Measurements from ENCODE around the gene NUDT1. TPM values are rescaled to one million over a fixed set of nuclear protein-coding genes. Genes with fewer than 3 reads are reported as not detected.

Gene NUDT1
- total RNA-seq, 1 donor from 2014 or later: 32.2 TPM

- no peak for DNase-seq (ENCODE audit: extremely low spot score, unreplicated experiment)
- TF ChIP-seq CTCF (conservative IDR thresholded peaks at IDR 0.05): no peak
- peaks cover 3% of the 10 kb centered on the region for H3K36me3 Mint-ChIP-seq
- H3K4me1 Mint-ChIP-seq (ENCODE audit: unreplicated experiment): no peaks in the 10 kb centered on the region
- no peaks in the 10 kb centered on the region for H3K9me3 Mint-ChIP-seq
- no peaks in the 10 kb centered on the region for H3K27me3 Mint-ChIP-seq
- no peak overlapping the region for H3K4me3 Mint-ChIP-seq
- no peak overlapping the region for H3K27ac Mint-ChIP-seq
These were observed 47.1 kb downstream of the NUDT1 start for GRCh38 chr7:2289111-2289586.

DNA sequence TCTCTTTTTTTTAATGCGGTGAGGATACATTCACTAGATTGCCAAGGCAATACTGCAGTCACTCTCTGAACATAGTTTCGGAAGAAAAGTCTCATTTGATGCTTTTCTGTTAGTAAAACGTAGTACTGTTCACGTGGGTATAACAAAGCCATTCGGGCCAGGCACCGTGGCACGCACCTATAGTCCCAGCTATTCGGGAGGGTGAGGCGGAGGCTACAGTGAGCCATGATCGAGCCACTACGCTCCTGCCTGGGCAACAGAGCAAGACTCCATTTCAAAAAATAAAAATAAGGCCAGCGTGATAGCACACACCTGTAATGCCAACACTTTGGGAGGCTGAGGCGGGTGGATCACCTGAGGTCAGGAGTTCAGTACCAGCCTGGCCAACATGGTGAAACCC lies 47.6 kb downstream of the NUDT1 start:
- no peak overlapping the region for H3K4me3 Mint-ChIP-seq
- TF ChIP-seq CTCF (conservative IDR thresholded peaks at IDR 0.05): no peak
- H3K4me1 Mint-ChIP-seq (ENCODE audit: unreplicated experiment): no peaks in the 10 kb centered on the region
- DNase-seq (ENCODE audit: extremely low spot score, unreplicated experiment): no peak
- H3K27me3 Mint-ChIP-seq: no peaks in the 10 kb centered on the region
- H3K9me3 Mint-ChIP-seq: no peaks in the 10 kb centered on the region
- peaks cover 3% of the 10 kb centered on the region for H3K36me3 Mint-ChIP-seq
- no peak overlapping the region for H3K27ac Mint-ChIP-seq

- H3K36me3 Mint-ChIP-seq: peaks cover 3% of the 10 kb centered on the region
- H3K4me3 Mint-ChIP-seq: no peak overlapping the region
- TF ChIP-seq CTCF (conservative IDR thresholded peaks at IDR 0.05): no peak
- H3K9me3 Mint-ChIP-seq: no peaks in the 10 kb centered on the region
- no peak for DNase-seq (ENCODE audit: extremely low spot score, unreplicated experiment)
- no peak overlapping the region for H3K27ac Mint-ChIP-seq
- peaks cover 2% of the 10 kb centered on the region for H3K27me3 Mint-ChIP-seq
- H3K4me1 Mint-ChIP-seq (ENCODE audit: unreplicated experiment): peaks cover 4% of the 10 kb centered on the region
These were observed 48.9 kb downstream of the NUDT1 start for GRCh38 chr7:2290877-2291276.

DNA sequence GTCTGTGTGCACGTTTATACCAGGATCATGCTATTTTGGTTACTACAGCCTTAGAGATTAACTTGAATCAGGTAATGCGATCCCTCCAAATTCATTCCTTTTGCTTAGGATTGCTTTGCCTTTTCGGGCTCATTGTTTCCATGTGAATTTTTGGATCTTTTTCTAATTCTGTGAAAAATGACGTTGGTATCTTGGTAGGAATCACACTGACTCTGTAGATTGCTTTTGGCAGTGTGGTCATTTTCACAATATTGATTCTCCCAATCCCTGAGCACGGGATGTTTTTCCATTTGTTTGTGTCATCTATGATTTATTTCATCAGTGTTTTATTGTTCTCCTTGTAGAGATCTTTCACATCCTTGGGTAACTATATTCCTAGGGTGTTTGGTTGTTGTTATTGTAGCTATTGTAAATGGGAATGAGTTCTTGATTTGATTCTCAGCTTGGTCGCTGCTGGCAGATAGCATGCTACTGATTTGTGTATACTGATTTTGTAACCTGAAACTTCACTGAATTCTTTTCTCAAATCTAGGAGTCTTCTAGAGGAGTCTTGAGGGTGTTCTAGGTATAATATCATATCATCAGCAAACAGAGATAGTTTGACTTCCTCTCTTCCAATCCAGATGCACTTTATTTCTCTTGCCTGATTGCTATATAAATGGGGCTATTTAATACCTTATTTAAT lies 54.1 kb downstream of the NUDT1 start:
- Mint-ChIP-seq H3K27me3 (peaks cover 16% of the 10 kb centered on the region), H3K4me3 (no peak overlapping the region), H3K27ac (no peak overlapping the region), H3K9me3 (no peaks in the 10 kb centered on the region), H3K4me1 (ENCODE audit: unreplicated experiment) (peaks cover 28% of the 10 kb centered on the region), H3K36me3 (peaks cover 4% of the 10 kb centered on the region)
- DNase-seq (ENCODE audit: extremely low spot score, unreplicated experiment): no peak
- no peak for TF ChIP-seq CTCF (conservative IDR thresholded peaks at IDR 0.05)

DNA sequence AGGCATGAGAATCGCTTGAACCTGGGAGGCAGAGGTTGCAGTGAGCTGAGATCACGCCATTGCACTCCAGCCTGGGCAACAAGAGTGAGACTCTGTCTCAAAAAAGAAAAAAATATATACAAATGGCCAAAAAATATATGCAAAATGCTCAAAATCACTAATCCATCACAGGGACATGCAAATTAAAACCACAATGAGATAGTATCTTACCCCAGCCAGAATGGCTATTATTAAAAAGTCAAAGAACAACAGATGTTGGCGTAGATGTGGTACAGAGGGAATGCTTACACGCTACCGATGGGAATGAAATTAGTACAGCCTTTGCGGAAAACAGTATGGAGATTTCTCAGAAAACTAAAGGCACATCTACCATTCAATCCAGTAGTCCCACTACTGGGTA lies 54.8 kb downstream of the NUDT1 start:
- H3K27ac Mint-ChIP-seq: no peak overlapping the region
- no peak overlapping the region for H3K4me3 Mint-ChIP-seq
- H3K9me3 Mint-ChIP-seq: no peaks in the 10 kb centered on the region
- peaks cover 31% of the 10 kb centered on the region for H3K4me1 Mint-ChIP-seq (ENCODE audit: unreplicated experiment)
- H3K27me3 Mint-ChIP-seq: peaks cover 19% of the 10 kb centered on the region
- no peak for DNase-seq (ENCODE audit: extremely low spot score, unreplicated experiment)
- H3K36me3 Mint-ChIP-seq: peaks cover 4% of the 10 kb centered on the region
- no peak for TF ChIP-seq CTCF (conservative IDR thresholded peaks at IDR 0.05)
